HG03025 (cell line): Measurements from ENCODE around the gene MX1.

ENCODE experiments used
- ATAC-seq: cut with Tn5 transposase; IDR thresholded peaks from one replicate; pipeline ENCODE4 v1.9.1; 2021; ENCODE audit warnings: mild to moderate bottlenecking, moderate library complexity; ENCODE audit not compliant: unreplicated experiment, low FRiP score

Gene MX1

GRCh38 chr21:41429305-41429704 lies 3.3 kb downstream of the MX1 start:
- ATAC-seq = no peak

GRCh38 chr21:41429925-41430491 lies 4.0 kb downstream of the MX1 start:
- ATAC-seq = no peak

DNA sequence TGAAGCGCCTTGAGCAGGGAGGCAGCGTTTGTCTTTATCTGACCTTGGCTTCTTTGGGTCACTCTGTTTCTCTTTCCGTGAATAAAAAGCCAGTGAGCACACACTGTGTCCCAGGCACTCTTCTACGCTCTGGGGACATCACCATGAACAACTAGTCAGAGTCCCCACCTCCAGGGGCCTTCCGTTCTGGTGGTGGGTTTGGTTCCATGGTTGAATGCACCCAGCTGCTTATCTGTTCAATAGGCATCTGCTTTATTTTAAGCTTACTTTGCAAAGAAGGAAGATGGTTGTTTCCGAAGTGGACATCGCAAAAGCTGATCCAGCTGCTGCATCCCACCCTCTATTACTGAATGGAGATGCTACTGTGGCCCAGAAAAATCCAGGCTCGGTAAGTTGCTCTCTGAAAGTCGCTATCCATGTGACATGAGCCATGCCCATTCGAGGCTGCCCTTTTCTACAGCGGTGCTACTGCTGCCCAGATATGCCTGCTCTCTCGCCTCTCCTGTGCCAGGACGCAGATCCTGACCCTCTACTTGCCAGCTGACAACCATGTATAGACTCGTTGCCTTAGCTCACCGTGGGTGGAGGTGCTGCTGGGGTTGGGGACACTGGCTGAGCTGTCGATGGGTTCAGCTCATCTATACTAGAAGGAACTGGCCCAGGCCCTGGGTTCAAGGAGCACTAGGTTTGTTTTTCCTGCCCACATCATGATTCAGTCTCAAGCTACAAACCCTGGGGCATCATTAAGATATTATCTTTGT lies 5.9 kb downstream of the MX1 start:
- ATAC-seq = no peak

DNA sequence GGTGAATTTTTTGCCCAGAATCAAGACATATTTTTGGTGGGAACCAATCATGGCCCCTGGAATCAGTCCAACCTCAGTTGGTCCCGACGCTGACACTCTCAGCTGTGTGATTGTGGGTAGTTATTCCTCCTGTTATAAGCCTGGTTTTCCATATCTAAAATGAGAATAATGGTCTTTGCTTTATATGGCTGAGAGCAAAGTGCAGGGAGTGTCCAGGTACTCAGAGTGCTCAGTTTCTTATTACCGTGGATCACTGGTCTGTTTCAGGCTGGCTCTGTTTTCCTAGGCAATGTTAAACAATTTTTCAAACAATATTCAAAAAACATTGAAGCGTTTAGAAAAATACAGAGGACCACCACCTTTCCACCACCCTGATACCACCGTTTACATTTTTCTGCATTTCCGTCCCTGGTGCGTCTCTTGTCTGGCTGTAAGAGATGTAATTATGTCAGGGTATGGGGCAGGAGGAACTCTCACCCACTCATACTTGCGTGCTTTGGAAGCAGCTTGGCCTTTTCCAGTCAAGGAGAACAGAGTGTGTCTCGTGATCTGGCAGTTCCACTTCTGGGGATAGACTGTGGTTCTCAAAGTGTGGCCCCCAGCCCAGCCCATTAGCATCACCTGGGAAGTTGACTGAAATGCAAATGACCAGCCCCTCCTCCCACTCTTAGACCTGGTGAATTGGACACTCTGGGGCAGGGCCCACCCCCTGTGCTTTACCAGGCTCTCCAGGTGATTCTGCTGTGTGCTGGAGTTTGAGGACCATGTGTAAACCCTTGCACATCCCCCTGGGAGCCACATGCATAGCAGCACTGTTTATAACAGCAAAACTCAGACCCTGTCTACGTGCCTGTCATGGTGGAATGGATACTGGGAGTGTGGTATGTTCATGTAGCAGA lies 6.8 kb downstream of the MX1 start:
- no peak for ATAC-seq

DNA sequence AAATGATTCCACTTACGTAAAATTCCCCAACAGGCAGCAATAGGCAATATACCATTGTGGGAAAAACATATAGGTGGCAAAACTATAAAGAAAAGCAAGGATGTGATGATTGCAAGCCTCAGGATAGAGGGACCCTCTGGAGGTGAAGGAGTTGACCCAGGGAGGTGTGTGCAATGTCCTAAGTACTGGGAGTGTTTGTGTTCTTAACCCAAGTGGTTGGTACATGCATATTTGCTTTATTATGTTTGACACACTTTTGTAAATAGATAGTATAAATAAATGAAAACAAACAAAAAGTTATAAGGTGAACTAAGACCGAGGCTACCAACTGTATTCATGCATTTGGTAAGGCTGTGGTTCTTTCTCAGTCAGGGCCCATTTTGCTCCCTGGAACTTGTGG lies 7.5 kb downstream of the MX1 start:
- ATAC-seq = no peak

DNA sequence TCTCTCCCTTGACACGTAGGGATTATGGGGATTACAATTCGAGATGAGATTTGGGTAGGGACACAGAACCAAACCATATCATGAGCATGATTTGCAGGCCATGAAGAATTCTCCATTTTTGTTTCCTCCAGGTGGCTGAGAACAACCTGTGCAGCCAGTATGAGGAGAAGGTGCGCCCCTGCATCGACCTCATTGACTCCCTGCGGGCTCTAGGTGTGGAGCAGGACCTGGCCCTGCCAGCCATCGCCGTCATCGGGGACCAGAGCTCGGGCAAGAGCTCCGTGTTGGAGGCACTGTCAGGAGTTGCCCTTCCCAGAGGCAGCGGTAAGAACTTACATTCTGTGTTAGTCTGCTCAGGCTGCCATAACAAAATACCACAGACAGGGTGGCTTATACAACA lies 9.7 kb downstream of the MX1 start:
- no peak for ATAC-seq

DNA sequence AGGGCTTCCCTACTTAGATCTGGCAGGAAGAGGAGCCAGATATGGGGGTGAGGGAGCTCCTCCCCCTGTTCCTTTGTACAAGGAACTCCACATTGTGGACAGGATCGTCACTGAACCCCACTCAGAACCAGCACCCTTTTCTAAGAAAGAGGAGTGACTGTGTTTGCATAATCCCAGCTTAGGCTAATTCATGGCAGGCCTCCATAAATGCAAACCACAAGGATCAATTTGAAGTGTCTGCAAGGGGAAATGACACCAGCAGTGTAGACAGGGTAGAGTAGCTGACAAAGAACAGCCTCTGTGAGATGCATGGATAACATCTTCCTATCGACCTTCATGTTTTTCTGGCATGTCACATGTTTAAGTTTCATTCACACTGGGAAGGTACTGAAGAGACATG lies 11.7 kb downstream of the MX1 start:
- ATAC-seq = no peak

DNA sequence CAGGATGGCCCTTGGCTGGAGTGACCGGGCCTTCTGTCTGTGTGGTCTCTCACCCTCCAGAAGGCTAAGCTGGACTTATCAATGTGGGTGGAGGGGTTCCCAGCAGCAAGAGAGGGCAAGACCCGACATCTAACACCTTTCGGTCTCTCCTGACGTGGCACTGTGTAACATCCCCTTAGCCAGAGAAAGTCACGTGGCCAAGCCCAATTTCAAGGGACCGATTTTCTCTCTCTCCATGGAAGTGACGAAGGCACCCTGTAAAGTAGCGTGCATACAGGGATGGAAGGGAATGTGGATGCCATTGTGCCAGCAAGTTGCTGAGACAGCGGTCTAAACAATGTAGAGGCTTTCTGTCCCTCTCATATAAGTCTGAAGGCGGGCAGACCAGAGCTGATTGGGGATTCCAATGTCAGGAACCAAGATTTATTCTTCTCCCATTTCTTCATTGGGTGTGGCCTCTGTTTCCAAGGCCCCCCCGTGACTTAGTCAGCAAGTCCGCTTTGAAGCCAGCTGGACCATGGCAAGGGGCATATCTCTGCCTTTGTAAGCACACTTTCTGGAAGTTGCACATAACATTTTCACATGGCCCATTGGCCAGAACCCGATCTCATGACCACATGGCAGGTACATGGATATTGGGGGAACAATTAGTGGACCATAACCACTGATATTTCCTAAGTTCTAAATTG lies 12.5 kb downstream of the MX1 start:
- ATAC-seq = no peak

GRCh38 chr21:41439248-41439647 lies 13.2 kb downstream of the MX1 start:
- no peak for ATAC-seq

DNA sequence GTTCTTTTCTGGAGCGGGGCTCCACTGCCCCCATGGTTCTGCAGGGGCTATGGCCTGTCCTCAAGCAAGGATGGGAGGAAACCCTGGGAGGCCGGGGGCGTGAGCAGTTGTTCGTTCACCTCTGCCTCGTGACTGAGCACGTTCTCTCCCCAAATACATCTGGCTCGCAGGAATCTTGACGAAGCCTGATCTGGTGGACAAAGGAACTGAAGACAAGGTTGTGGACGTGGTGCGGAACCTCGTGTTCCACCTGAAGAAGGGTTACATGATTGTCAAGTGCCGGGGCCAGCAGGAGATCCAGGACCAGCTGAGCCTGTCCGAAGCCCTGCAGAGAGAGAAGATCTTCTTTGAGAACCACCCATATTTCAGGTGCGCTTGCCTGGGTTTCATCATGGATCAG lies 15.5 kb downstream of the MX1 start:
- ATAC-seq = no peak

DNA sequence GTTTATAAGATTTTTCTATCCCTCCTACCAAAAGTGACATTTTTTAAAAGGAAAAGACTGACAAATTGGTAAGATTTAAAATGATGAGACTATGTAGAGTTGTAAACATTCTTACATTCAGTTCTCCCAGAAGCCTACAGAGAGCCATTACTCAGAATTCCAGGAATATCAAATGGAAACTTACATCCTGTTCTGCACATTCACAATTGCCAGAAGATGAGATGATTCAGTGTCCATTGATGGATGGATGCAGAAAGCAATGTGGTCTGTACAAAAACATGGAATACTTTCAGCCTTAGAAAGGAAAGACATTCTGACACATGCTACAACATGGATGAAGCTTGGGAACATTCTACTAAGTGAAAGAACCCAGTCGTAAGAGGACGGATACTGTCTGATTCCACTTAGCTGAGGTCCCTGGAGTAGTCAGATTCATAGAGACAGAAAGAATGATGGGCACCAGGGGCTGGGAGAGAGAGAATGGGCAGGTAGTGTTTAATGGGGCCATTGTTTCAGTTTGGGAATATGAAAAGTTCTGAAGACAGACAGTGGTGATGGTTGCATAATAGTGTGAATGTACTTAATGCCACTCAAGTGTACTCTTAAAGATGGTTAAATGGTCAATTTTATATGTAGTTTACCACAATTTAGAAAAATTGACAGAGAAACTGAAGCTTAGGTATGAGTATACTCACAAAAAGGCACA lies 16.6 kb downstream of the MX1 start:
- no peak for ATAC-seq

- no peak for ATAC-seq
Observed at GRCh38 chr21:41443562-41443961, 17.5 kb downstream of the MX1 start.

DNA sequence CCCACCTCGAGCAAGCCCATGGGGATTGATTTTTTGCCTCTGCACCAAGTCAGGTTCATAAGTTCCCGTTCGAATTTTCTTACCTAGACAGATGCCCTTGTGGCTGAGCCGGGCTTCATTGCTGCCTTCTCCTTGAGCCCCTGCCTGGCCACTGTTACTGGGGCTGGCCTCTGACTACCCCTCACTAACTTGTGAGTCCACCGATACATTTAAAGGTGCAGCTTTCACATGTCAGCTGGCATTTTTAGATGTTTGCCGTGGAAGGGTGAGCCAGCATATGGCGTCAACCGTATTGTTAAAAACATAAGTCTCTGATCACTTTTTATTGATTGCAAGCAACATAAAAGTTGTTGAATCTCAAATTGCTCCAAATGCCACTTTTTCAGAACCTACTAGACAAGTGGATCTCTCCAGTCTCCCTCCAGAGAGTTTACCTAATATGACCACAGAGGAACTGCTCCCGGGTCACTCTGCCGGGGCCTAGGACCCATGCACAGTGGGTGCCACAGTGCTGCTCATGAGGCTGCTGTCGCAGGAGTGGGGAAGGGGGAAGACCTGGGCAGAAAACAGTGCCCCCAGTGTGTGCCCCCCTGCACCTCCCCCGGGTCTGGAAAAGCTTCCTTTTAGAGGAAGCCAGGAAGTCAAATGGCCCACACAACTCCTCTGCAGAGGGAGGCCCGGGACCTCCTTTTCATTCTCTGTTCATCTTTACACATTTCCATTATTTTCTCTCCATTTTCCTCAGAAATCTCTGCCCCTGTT lies 18.8 kb downstream of the MX1 start:
- ATAC-seq = no peak

DNA sequence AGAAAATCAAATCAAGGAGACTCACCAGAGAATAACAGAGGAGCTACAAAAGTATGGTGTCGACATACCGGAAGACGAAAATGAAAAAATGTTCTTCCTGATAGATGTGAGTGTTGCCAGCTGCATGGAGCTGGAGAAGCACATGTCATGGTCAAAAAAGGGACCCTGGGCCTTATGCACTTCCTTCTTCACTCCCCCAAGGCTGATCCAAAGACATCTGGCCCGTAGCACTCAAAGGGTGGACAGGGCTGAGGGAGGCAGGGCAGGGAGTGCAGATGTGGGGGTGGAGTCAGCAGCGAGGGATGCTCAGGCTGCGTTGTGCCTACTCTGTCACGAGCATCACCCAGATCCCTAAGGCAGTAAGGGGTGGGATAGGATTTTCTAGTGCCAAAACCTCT lies 19.4 kb downstream of the MX1 start:
- ATAC-seq = no peak

- ATAC-seq = no peak
Observed at GRCh38 chr21:41446586-41446985, 20.5 kb downstream of the MX1 start.

GRCh38 chr21:41447356-41447755 lies 21.3 kb downstream of the MX1 start:
- no peak for ATAC-seq

DNA sequence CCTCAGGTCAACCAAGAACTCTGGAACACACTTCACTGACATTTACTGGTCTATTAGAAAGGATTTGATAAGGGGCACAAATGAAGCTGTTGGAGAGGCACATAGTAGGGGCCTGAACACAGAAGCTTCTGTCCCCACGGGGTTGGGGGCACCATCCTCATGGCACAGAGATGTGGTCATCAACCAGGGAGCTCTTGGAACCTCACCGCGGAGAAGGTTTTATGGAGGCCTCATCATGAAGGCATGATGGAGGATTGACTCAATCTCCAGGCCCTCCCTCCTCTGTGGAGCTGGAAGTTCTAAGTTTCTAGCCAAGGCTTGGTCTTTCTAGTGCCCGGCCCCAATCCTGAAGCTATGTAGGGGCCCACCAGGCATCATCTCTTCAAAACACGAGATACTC lies 23.6 kb downstream of the MX1 start:
- no peak for ATAC-seq

GRCh38 chr21:41451753-41452676 lies 26.0 kb downstream of the MX1 start:
- no peak for ATAC-seq

- ATAC-seq = no peak
Observed at GRCh38 chr21:41453198-41453597, 27.2 kb downstream of the MX1 start.
